ENCODE measurements around the gene DMTF1.
A peak's percentile ranks its signal among the peaks of the same experiment; 100 is the strongest.

DNA sequence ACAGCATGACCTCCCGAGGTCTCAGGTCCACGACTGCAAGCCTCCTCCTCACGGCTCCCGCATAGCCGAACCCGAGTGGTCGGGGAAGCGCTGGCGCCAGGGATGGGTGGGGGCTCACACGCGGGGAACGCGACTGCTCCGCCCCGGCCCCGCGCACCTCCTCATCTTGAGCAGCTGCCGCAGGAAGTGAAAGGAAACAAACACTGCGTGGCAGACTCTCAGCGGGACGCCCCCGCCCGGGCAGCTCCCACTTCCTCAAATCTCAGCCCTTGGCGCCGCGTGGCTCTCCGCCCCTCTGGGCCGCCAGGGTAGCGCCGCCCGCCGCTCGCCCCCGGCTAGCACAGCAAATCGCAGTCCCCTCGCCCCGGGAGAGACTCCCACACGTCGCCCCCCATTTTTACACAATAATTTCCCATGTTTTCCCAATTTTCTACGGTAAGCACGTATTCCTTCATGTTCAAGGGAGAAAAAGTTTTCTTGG, 67.3 kb downstream of the DMTF1 start, which contains the start of gene TMEM243:
- TF ChIP-seq CTCF (optimal IDR thresholded peaks at IDR 0.05 in 1 of 3, IDR thresholded peaks at IDR 0.05 in 1 of 3, conservative IDR thresholded peaks at IDR 0.05 in 1 of 3; ENCODE audit: extremely low read depth in 1 of 3, insufficient read depth in 2 of 3, low read length in 3 of 3) (peak in 1 of 3 experiments; percentile 32), EZH2 (IDR thresholded peaks at IDR 0.05; ENCODE audit: low read length) (no peak)
